ENCODE data around the gene PCDH8. TPM values are rescaled to one million over a fixed set of nuclear protein-coding genes. Genes with fewer than 3 reads are reported as not detected.

The PCDH8 gene
- total RNA-seq, 4 donors from 2014 or later = 0.27 TPM; not detected in 3

GRCh38 chr13:52850396-52851136 is 2.1 kb upstream of the PCDH8 start:
- TF ChIP-seq CTCF (IDR thresholded peaks at IDR 0.05) (no peak), POLR2A (IDR thresholded peaks at IDR 0.05) (no peak), POLR2AphosphoS5 (IDR thresholded peaks at IDR 0.05) (no peak), EP300 (IDR thresholded peaks at IDR 0.05) (no peak)
- H3K4me1 ChIP-seq = peaks cover 0 to 61% (median 21%) of the 10 kb centered on the region in 3 donors
- WGBS, 2 donors (ENCODE audit: low coverage in 1 of 2) = 0% methylated on average over 3 to 12 of the region's 47 CpGs
- ATAC-seq = peak; percentile 68
- H3K4me3 ChIP-seq = peak overlapping the region; percentile 30 to 60
- peaks cover 64% of the 10 kb centered on the region for H3K27me3 ChIP-seq
- H3K9me3 ChIP-seq = peaks cover 0 to 16% (median 0%) of the 10 kb centered on the region in 3 donors
- H3K27ac ChIP-seq = peak overlapping the region in 2 of 4 donors; percentile 25 to 45
- H3K36me3 ChIP-seq = no peaks in the 10 kb centered on the region

GRCh38 chr13:52850072-52850395 is 1.6 kb upstream of the PCDH8 start:
- H3K27ac ChIP-seq = no peak overlapping the region
- no peaks in the 10 kb centered on the region for H3K36me3 ChIP-seq
- peaks cover 0 to 65% (median 21%) of the 10 kb centered on the region in 3 donors for H3K4me1 ChIP-seq
- peaks cover 64% of the 10 kb centered on the region for H3K27me3 ChIP-seq
- peaks cover 0 to 16% (median 0%) of the 10 kb centered on the region in 3 donors for H3K9me3 ChIP-seq
- peak overlapping the region in 1 of 2 donors; percentile 60 for H3K4me3 ChIP-seq
- TF ChIP-seq EP300 (IDR thresholded peaks at IDR 0.05) (no peak), POLR2A (IDR thresholded peaks at IDR 0.05) (no peak), CTCF (IDR thresholded peaks at IDR 0.05) (no peak), POLR2AphosphoS5 (IDR thresholded peaks at IDR 0.05) (no peak)
- WGBS, 2 donors (ENCODE audit: low coverage in 1 of 2) = 8 to 13% methylated on average over 5 of the region's 5 CpGs
- ATAC-seq = no peak

GRCh38 chr13:52849291-52850071 is 1.0 kb upstream of the PCDH8 start:
- WGBS, 2 donors (ENCODE audit: low coverage in 1 of 2) = 2% methylated on average over 12 to 15 of the region's 24 CpGs
- no peak for TF ChIP-seq POLR2AphosphoS5 (IDR thresholded peaks at IDR 0.05)
- no peak for TF ChIP-seq POLR2A (IDR thresholded peaks at IDR 0.05)
- TF ChIP-seq EP300 (IDR thresholded peaks at IDR 0.05) = no peak
- no peak for TF ChIP-seq CTCF (IDR thresholded peaks at IDR 0.05)
- ATAC-seq = no peak
- Histone ChIP-seq H3K27ac (no peak overlapping the region), H3K4me1 (peaks cover 0 to 65% (median 21%) of the 10 kb centered on the region in 3 donors), H3K4me3 (no peak overlapping the region), H3K27me3 (peaks cover 67% of the 10 kb centered on the region), H3K36me3 (no peaks in the 10 kb centered on the region), H3K9me3 (peaks cover 0 to 16% (median 0%) of the 10 kb centered on the region in 3 donors)

- TF ChIP-seq POLR2A (IDR thresholded peaks at IDR 0.05) = no peak
- no peak for TF ChIP-seq POLR2AphosphoS5 (IDR thresholded peaks at IDR 0.05)
- TF ChIP-seq CTCF (IDR thresholded peaks at IDR 0.05) = no peak
- no peak for TF ChIP-seq EP300 (IDR thresholded peaks at IDR 0.05)
- Histone ChIP-seq H3K36me3 (no peaks in the 10 kb centered on the region), H3K4me1 (peaks cover 0 to 65% (median 21%) of the 10 kb centered on the region in 3 donors), H3K9me3 (peaks cover 0 to 16% (median 0%) of the 10 kb centered on the region in 3 donors), H3K4me3 (no peak overlapping the region), H3K27ac (no peak overlapping the region), H3K27me3 (peaks cover 83% of the 10 kb centered on the region)
- no CpG with 5 or more reads among the region's 75 CpGs for WGBS, 2 donors (ENCODE audit: low coverage in 1 of 2)
- ATAC-seq = no peak
Observed at GRCh38 chr13:52847682-52848432, 583 bp downstream of the PCDH8 start.

Measured in gastroesophageal sphincter (tissue), 4 donors.